Measurements from ENCODE around the gene DNAJC15.

DNAJC15 gene

GRCh38 chr13:43023289-43023963, at the start of gene DNAJC15:
TSS of gene DNAJC15 (plus strand) at chr13:43023586. CDS start at chr13:43023627, 41 bp downstream.
- peak; percentile 88 for DNase-seq

DNA sequence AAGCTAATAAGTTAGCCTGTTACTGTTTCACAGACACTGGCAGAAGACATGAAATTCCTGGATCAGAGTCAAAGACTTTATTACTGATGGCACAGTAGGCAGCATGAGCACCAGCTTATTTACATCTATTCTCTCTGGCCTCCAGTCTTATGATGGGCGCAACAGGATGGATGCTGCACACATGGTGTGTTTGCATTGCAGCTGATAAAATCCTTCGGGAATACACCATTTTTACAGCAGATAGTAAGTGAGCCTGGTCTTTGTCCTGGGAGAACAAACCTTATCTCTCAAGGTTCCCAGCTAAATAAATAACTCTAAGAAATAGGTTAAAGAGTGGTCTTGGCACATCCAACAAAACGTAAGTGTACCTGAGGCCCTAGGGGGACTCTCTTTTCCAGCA, 47.3 kb upstream of the DNAJC15 start:
- DNase-seq, result no peak

DNA sequence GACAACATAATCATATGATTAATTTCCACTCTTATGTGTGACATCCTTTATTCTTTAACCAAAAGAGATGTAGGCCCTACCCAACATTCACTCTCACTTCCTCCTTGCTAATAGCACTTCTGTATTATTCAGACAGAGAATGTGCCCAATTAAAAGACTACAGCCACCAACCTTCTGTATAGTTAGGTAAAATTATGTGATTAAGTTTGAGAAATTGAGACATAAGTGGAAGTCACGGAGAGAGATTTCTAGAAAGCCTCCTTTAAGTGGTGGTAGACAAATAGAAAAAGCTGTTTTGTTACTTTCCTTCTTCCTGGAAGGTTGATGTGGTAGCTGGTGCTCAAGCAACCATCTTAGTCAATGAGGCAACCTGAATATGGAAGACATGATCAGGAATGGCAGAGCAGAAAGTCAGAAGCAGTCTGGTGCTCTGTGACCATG, 46.1 kb upstream of the DNAJC15 start:
- DNase-seq, result no peak

DNA sequence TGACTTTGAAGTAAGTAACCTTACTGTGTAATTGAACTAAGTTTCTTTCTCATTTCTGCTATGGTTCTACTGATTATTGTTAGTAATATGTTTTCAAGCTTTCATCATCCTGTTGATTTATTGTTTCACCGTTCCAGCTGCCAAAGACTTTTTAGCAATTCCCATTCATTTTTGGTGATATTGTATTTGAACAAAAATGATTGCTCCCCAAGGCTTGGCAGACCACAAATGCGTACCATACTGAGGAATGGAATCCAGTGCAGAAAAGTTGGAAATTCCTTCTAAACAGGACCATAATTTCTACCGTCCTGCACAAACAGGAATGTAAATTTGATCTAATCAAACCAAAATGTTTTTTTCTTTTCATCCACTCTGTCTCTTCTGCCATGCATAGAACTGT, 42.1 kb upstream of the DNAJC15 start:
- DNase-seq, result no peak

GRCh38 chr13:42981853-42982252, 41.5 kb upstream of the DNAJC15 start:
- DNase-seq, result no peak

DNA sequence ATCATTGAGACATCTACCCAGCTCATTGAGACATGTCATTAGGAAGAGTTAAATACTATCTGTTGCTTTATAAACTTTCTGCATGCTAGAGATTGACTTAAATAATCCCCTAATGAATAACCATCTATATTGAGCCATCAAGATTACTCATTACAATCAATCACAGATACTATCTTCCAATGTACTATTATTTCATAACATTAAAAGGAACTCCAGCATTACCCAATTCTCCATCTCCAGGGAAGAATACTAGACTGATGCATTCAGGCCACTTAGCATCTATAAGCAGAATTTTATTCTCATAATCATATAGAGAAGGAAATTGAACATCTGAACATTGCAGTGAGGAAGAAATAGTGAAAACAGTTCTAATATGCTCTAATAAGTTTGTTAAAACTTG, 39.4 kb upstream of the DNAJC15 start:
- no peak for DNase-seq

GRCh38 chr13:42984691-42985090, 38.7 kb upstream of the DNAJC15 start:
- no peak for DNase-seq

DNA sequence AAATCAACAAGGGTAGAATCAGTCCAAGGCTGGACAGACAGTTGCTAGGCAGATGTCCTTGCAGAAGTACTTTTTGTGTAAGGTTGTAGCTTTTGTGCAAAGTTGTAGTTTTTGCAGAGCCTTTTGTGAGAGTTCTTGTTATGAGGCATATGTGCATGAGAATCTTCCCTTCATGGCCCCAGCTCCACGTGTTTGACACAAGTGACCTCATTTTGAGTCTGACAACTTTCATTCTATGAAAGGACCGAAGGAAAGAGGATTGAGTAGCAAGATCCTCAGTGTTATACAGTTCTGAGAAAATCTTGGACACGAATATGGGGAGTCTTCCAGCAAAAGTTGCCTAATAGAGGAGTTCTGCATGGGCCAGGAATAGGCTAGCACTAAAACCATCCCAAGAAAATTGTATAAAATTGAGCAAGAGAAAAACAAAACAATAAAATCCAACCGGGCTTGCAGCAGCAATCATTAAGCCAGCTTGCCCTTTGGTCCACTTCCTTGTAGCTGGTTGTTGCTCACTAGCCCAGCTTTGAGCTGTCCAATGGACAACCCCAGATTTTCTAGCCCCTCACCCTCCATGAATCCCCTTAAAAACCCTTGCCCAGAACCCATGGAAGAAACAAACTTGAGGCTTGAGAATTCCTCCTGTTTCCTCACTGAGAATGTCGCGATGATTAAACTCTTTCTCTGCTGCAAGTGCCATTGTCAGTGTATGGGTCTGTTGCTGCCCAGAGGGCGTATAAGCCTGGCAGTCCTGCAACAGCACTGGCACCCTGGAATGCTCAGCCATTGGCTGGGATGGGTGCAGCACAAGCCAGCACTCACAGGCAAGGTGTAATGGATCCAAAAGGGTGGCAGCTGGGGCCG, 37.8 kb upstream of the DNAJC15 start:
- no peak for DNase-seq

GRCh38 chr13:42986176-42986574, 37.2 kb upstream of the DNAJC15 start:
- DNase-seq, result no peak

DNA sequence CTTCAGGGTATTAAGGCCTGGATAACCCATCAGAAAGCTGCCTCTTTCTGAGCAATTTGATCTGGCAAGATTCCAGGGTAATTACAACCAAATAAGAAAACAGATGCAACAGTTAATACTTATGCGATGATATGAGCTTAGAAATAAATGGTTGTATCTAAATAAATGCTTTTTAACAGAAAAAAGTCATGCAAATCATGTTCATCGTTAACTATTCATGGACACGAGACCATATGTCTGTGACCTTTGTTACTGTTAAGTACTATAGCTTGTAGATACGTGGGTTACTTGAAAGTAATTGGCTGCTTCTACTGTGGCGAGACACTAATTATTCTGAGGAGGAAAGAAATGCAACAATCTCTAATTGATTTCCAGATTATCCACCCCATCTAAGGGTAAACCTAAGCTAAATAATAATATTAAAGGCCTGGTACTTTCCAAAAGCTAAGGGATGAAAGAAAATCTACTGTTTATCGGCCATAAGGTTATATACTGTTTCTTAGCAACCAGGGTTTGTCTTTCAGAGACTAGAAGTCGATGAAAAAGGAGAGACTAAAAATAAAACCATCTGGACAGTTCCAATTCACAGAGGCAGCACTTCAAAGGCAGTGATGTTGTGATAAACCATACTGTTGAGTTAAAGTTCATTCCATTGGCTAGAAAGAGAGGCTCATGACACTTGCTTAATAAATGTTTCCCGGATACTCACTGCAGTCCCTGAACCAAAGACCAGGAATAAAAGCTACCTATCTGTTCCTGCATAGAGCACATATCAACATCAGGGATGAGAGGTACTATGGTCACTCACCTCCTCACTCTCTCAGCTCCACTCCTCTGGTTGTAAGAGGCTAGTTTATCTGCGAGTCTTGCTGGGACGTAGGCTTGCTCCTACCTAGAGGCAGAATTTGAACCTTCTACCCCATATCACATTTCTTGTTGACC, 32.8 kb upstream of the DNAJC15 start:
- peak; percentile 9 for DNase-seq

DNA sequence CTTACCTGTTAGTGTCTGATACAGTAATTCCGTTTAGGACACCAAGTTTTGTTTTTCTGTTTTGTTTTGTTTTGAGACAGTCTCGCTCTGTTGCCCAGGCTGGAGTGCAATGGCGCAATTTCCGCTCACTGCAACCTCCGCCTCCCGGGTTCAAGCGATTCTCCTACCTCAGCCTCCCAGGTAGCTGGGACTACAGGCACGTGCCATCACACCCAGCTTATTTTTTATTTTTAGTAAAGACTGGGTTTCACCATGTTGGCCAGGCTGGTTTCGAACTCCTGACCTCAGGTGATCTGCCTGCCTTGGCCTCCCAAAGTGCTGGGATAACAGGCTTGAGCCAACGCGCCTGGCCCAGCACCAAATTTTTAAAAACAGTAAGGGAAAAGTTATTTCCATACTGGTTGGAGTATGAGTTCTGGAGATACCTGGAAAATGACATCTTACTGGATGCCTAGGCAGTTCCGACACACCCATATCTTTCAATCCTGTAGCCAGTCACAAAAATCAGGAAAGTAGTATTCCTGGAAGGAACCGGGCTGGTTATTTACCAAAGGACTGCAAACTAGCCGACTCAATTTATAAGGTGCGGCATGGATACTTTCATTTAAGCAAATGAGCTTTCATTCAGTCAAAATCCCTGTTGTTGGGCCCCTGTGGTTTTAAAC, 32.0 kb upstream of the DNAJC15 start:
- peak; percentile 14 for DNase-seq

- DNase-seq, result peak; percentile 86
Measured at GRCh38 chr13:42991898-42992763, 31.3 kb upstream of the DNAJC15 start, which contains the start of gene EPSTI1. TSS of gene EPSTI1 (minus strand) at chr13:42992241. CDS start at chr13:42992165, 76 bp downstream.

GRCh38 chr13:42992764-42993122, 30.6 kb upstream of the DNAJC15 start:
- no peak for DNase-seq

- no peak for DNase-seq
Measured at GRCh38 chr13:42994878-42995277, 28.5 kb upstream of the DNAJC15 start.

DNA sequence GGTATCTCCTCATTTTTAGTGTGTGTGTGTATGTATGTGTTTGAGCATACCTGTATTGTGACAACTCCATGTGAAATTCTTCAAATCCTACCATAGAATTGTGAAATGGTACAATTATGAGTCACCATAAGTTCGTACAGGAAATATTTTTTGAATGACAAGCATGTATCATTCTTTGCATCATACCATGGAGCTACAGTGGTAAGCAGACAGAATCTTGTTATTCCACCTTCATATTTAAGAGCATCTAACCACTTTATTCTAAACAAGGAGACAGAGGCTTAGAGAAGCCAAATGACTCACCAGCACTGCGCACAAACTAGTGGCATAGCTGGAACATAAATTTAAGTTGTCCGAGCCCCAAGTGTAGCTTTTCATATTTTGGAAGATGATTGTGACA, 26.8 kb upstream of the DNAJC15 start:
- DNase-seq, result peak; percentile 69

GRCh38 chr13:42997381-42997780, 26.0 kb upstream of the DNAJC15 start:
- peak; percentile 35 for DNase-seq

DNA sequence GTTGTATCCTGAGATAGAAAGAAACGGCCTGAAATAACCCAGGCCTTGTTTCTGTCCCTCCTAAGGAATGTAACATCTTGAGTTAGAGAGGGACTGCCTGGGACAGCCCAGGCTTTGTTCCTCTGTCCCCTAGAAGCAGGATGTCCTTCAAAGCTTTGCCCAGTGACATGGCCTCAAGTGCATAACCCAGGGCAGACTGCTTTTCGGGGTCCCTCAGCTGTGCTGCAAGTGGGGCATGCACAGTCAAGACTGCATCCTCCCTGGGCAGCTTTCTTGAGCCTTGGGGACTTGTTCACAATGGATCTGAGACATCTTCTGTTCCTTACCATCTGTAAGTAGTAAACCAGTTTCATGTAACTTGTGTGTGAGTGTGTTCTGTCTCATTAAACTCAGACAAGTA, 23.9 kb upstream of the DNAJC15 start:
- no peak for DNase-seq

GRCh38 chr13:43000676-43001075, 22.7 kb upstream of the DNAJC15 start:
- DNase-seq, result no peak

DNA sequence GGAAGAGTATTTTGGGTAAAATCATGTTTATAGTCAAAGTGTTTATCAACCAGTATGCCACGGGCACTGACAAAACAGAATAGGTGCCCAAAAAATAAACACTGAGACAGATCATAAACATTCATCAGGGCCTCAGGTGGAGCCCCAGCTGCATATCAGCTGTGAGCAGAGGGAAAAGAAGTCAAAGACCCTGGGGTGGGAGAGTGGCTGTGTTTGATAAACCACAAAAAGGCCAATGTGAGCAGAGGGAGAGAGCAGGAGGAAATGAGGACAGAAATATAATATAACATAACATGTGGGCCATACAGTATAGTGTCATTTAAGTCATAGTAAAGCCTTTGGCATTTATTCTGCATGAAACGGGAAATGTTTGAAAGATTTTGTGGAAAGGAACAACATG, 21.4 kb upstream of the DNAJC15 start:
- no peak for DNase-seq

DNA sequence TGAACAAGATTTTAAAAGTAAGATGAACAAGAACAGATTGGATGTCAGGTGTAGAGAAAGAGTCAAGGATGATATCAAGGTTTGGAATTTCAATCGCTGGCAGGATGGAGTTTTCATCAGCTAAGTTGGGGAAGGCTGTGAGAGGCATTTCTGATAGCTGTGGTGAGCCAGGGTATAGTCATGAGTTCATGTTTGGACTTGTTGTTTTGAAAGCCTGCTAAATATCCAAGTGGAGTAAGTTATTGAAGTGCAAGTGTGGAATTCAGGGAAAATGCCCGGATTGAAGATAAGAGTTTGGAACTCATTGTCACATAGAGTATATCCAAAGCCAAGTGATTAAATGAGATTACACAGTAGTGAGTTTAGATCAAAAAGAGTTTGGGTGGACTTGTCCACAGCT, 20.4 kb upstream of the DNAJC15 start:
- no peak for DNase-seq

- no peak for DNase-seq
Measured at GRCh38 chr13:43003729-43004128, 19.7 kb upstream of the DNAJC15 start.
